ENCODE data around the gene GRM6. TPM values are rescaled to one million over a fixed set of nuclear protein-coding genes. Genes with fewer than 3 reads are reported as not detected.

GRM6 gene
- total RNA-seq, 1 donor from 2014 or later = not detected

GRCh38 chr5:178990491-178990890, 4.6 kb downstream of the GRM6 start:
- no peaks in the 10 kb centered on the region for H3K36me3 ChIP-seq
- H3K9me3 ChIP-seq = peaks cover 12% of the 10 kb centered on the region
- no peaks in the 10 kb centered on the region for H3K4me1 ChIP-seq
- no peak overlapping the region for H3K4me3 ChIP-seq
- no peaks in the 10 kb centered on the region for H3K27me3 ChIP-seq
- no peak for TF ChIP-seq POLR2AphosphoS5 (IDR thresholded peaks at IDR 0.05; ENCODE audit: insufficient read depth in 1 of 2, low read depth in 1 of 2)
- no peak for TF ChIP-seq POLR2A (IDR thresholded peaks at IDR 0.05)
- TF ChIP-seq CTCF (IDR thresholded peaks at IDR 0.05) = no peak
- intact Hi-C loops (cut with DNase I) = no loop called here
- no peak overlapping the region for H3K27ac ChIP-seq
- no peak for DNase-seq (ENCODE audit: extremely low spot score in 2 of 2)

GRCh38 chr5:178989311-178989710, 5.8 kb downstream of the GRM6 start:
- intact Hi-C loops (cut with DNase I) = no loop called here
- no peaks in the 10 kb centered on the region for H3K36me3 ChIP-seq
- DNase-seq (ENCODE audit: extremely low spot score in 2 of 2) = no peak
- H3K9me3 ChIP-seq = peaks cover 19% of the 10 kb centered on the region
- H3K27ac ChIP-seq = no peak overlapping the region
- no peaks in the 10 kb centered on the region for H3K27me3 ChIP-seq
- no peak for TF ChIP-seq POLR2A (IDR thresholded peaks at IDR 0.05)
- no peak for TF ChIP-seq POLR2AphosphoS5 (IDR thresholded peaks at IDR 0.05; ENCODE audit: insufficient read depth in 1 of 2, low read depth in 1 of 2)
- TF ChIP-seq CTCF (IDR thresholded peaks at IDR 0.05) = no peak
- H3K4me3 ChIP-seq = no peak overlapping the region
- no peaks in the 10 kb centered on the region for H3K4me1 ChIP-seq

- no peak for DNase-seq (ENCODE audit: extremely low spot score in 2 of 2)
- H3K9me3 ChIP-seq = peaks cover 25% of the 10 kb centered on the region
These were observed 6.5 kb downstream of the GRM6 start for GRCh38 chr5:178988436-178989220.

GRCh38 chr5:178986326-178986960, 8.7 kb downstream of the GRM6 start:
- no peak for DNase-seq (ENCODE audit: extremely low spot score in 2 of 2)
- Histone ChIP-seq H3K4me1 (no peaks in the 10 kb centered on the region), H3K4me3 (no peak overlapping the region)

More at GRCh38 chr5:178988436-178989220, 6.5 kb downstream of the GRM6 start:
- Histone ChIP-seq H3K27me3 (no peaks in the 10 kb centered on the region), H3K36me3 (no peaks in the 10 kb centered on the region), H3K4me3 (no peak overlapping the region), H3K4me1 (no peaks in the 10 kb centered on the region), H3K27ac (no peak overlapping the region)
- intact Hi-C loops (cut with DNase I) = no loop called here
- TF ChIP-seq POLR2AphosphoS5 (IDR thresholded peaks at IDR 0.05; ENCODE audit: insufficient read depth in 1 of 2, low read depth in 1 of 2) (no peak), CTCF (IDR thresholded peaks at IDR 0.05) (no peak), POLR2A (IDR thresholded peaks at IDR 0.05) (no peak)

More at GRCh38 chr5:178986326-178986960, 8.7 kb downstream of the GRM6 start:
- no peaks in the 10 kb centered on the region for H3K36me3 ChIP-seq
- H3K9me3 ChIP-seq = peaks cover 32% of the 10 kb centered on the region
- no peak overlapping the region for H3K27ac ChIP-seq
- TF ChIP-seq CTCF (IDR thresholded peaks at IDR 0.05) = no peak
- TF ChIP-seq POLR2A (IDR thresholded peaks at IDR 0.05) = no peak
- TF ChIP-seq POLR2AphosphoS5 (IDR thresholded peaks at IDR 0.05; ENCODE audit: insufficient read depth in 1 of 2, low read depth in 1 of 2) = no peak
- intact Hi-C loops (cut with DNase I) = no loop called here
- no peaks in the 10 kb centered on the region for H3K27me3 ChIP-seq
